ENCODE data around the gene ZBTB8OS. TPM values are rescaled to one million over a fixed set of nuclear protein-coding genes. Genes with fewer than 3 reads are reported as not detected.

Gene ZBTB8OS
- total and polyA plus RNA-seq, 2 of the 8 experiments (the other 6 are each of a cell fraction or from before 2014, with no cell fraction given) = 68.0 to 74.2 TPM

DNA sequence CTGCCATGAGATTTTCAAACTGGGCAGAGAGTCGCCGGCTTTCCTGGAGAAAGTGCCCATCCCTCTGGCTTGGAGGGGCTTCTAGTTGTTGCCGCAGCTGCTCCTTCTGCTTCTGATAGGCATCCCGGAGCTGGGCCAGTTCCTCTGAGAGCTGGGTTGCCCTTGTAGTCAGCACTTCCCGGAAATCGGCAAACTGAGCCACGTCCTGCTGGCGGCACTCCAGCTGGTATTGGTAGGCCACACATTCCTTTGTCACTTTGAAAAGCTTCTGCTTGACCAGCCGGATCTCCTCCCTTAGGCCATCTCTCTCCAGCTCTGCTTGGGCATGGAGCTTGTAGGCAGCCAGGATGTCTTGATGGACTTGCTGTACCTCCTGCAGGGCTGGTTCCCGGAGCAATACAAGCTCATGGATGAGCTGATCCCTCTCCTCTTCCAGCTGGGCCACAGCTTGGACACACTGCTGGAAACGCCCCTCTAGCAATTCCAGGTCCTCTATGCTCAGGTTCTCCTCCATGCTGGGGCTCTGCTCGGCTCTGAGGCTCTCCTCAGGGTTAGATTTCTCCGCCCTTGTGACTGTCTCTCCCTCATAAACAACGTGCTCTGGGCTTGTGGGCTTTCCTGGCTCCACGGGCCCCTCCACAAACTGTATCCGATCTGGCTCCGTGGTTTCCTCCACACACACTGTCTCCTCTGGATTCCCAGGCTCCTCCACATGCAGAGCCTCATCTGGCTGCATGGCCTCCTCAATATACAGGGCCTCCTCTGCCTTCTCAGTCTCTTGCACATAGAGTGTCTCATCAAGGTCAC, 45.0 kb upstream of the ZBTB8OS start:
- no peak overlapping the region for H2BK5ac ChIP-seq (ENCODE audit: low read depth, low read length)
- no peak overlapping the region for H2BK12ac ChIP-seq (ENCODE audit: low read depth, low read length)
- H3K9me3 ChIP-seq (ENCODE audit: insufficient read depth in 2 of 2, low read depth in 1 of 2, low read length in 1 of 2) = peaks cover 0 to 2% of the 10 kb centered on the region in 2 experiments; a peak in 1 of 4 replicates
- no peak overlapping the region for H2AK5ac ChIP-seq (ENCODE audit: low read depth, low read length)
- H3K18ac ChIP-seq (ENCODE audit: extremely low read depth, low read length) = no peak overlapping the region
- no peaks in the 10 kb centered on the region for H3K79me2 ChIP-seq (ENCODE audit: control insufficient read depth in 1 of 2, insufficient read depth in 2 of 2, low read length in 2 of 2)
- no peaks in the 10 kb centered on the region for H3K27me3 ChIP-seq (replicated peaks in 1 of 4; ENCODE audit: control insufficient read depth in 3 of 4, extremely low read depth in 1 of 4, insufficient read depth in 3 of 4, low read length in 3 of 4)
- no peak overlapping the region for H3K14ac ChIP-seq (ENCODE audit: insufficient read length)
- H3K27ac ChIP-seq (ENCODE audit: low read depth, low read length) = no peak overlapping the region
- ChIA-PET CTCF (ENCODE audit: partially characterized antibody) (interaction anchor here (0.6 to 2.3 kb wide), 6 partner anchors 15 to 177 kb away, joined by 3 to 18 read pairs (median 4); no protein-coding TSS in a partner anchor), POLR2A (ENCODE audit: partially characterized antibody) (interaction anchor here (0.6 to 15.0 kb wide), 8 partner anchors 12 to 541 kb away, joined by 3 to 124 read pairs (median 5); no protein-coding TSS in a partner anchor)
- H3K4me1 ChIP-seq (replicated peaks in 1 of 4; ENCODE audit: control insufficient read depth in 3 of 4, insufficient read depth in 4 of 4, low read length in 3 of 4) = no peaks in the 10 kb centered on the region
- no peak overlapping the region; the same call in 1 of the 2 replicates for H4K8ac ChIP-seq (ENCODE audit: extremely low read depth, insufficient read depth, low read length)
- 89% methylated on average over 17 of the region's 17 CpGs; no CpG with 5 or more reads in 1 of the 2 experiments for WGBS, 2 experiments (ENCODE audit: extremely low coverage in 1 of 2, insufficient coverage in 1 of 2, insufficient read length in 1 of 2, insufficient replicate concordance in 2 of 2, low coverage in 1 of 2, low lambda C conversion rate in 2 of 2, missing lambda C conversion rate in 1 of 2)
- no peak overlapping the region for H4K5ac ChIP-seq (ENCODE audit: insufficient read length, low read depth, low read length)
- H3K79me1 ChIP-seq (ENCODE audit: low read depth, low read length) = no peaks in the 10 kb centered on the region
- no peak overlapping the region for H3K56ac ChIP-seq (replicated peaks; ENCODE audit: insufficient read length, low read depth, low read length)
- no peak overlapping the region for H3K4me3 ChIP-seq (ENCODE audit: extremely low read depth in 1 of 4, insufficient read depth in 2 of 4, low read depth in 3 of 4, low read length in 4 of 4)
- H4K91ac ChIP-seq (replicated peaks; ENCODE audit: insufficient read length, low read length) = no peak overlapping the region
- H3K23ac ChIP-seq (ENCODE audit: insufficient read length) = no peak overlapping the region
- H2BK20ac ChIP-seq (ENCODE audit: low read length) = no peak overlapping the region
- H4K20me1 ChIP-seq (replicated peaks in 1 of 2; ENCODE audit: control insufficient read depth in 1 of 2, insufficient read depth in 2 of 2, low read length in 2 of 2) = no peaks in the 10 kb centered on the region
- no peaks in the 10 kb centered on the region for H3K36me3 ChIP-seq (ENCODE audit: control insufficient read depth in 2 of 4, insufficient read depth in 4 of 4, low read length in 3 of 4)
- no peak for TF ChIP-seq NRF1 (IDR thresholded peaks at IDR 0.05; ENCODE audit: low read depth, low read length)
- TF ChIP-seq TAF7 (optimal IDR thresholded peaks at IDR 0.05; ENCODE audit: borderline replicate concordance, low read depth, low read length) = no peak
- no peak for TF ChIP-seq SP4 (IDR thresholded peaks at IDR 0.05; ENCODE audit: low read length)
- no peak for TF ChIP-seq TAF1 (IDR thresholded peaks at IDR 0.05; ENCODE audit: low read depth, low read length)
- TF ChIP-seq BACH1 (IDR thresholded peaks at IDR 0.05; ENCODE audit: low read length) = no peak
- no peak for TF ChIP-seq TEAD4 (IDR thresholded peaks at IDR 0.05; ENCODE audit: low read depth, low read length)
- no peak for TF ChIP-seq SP2 (IDR thresholded peaks at IDR 0.05; ENCODE audit: low read length)
- TF ChIP-seq SUZ12 (IDR thresholded peaks at IDR 0.05; ENCODE audit: low read length) = no peak
- TF ChIP-seq, protein P1, sequence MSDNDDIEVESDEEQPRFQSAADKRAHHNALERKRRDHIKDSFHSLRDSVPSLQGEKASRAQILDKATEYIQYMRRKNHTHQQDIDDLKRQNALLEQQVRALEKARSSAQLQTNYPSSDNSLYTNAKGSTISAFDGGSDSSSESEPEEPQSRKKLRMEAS (IDR thresholded peaks at IDR 0.05) = no peak
- TF ChIP-seq POLR2A (IDR thresholded peaks at IDR 0.05; ENCODE audit: control extremely low read depth in 1 of 2, low read depth in 2 of 2, low read length in 2 of 2) = no peak
- TF ChIP-seq CHD1 (IDR thresholded peaks at IDR 0.05; ENCODE audit: low read depth, low read length) = no peak
- no peak for TF ChIP-seq GTF2F1 (IDR thresholded peaks at IDR 0.05; ENCODE audit: borderline replicate concordance, low read depth, low read length)
- no peak for TF ChIP-seq SRF (IDR thresholded peaks at IDR 0.05; ENCODE audit: low read depth, low read length)
- TF ChIP-seq CREB1 (IDR thresholded peaks at IDR 0.05) = no peak
- H3K9ac ChIP-seq (replicated peaks in 1 of 4; ENCODE audit: extremely low read depth in 1 of 4, low read depth in 3 of 4, low read length in 3 of 4) = no peak overlapping the region
- no peak overlapping the region for H2AFZ ChIP-seq (ENCODE audit: low read length)
- DNase-seq (ENCODE audit: low read depth in 1 of 2, low spot score in 2 of 2) (no peak), FAIRE-seq (no peak)
- H3K23me2 ChIP-seq (ENCODE audit: low read depth, low read length) = no peaks in the 10 kb centered on the region
- no peak overlapping the region for H2BK120ac ChIP-seq (replicated peaks; ENCODE audit: low read depth, low read length)
- no peak overlapping the region for H2BK15ac ChIP-seq (ENCODE audit: low read length)
- H3K4ac ChIP-seq (replicated peaks; ENCODE audit: insufficient read length, low read depth, low read length) = no peak overlapping the region
- H3K4me2 ChIP-seq (ENCODE audit: insufficient read depth in 1 of 2, low read depth in 2 of 2, low read length in 2 of 2) = no peak overlapping the region

Data from H1 (cell line).